AML-193 (cell line): ENCODE measurements around the gene STAT1.

Experiments used
- DNase-seq, 2 experiments: peaks; one replicate each; lab custom pipeline; 2025; lab: John Stamatoyannopoulos, UW

STAT1 gene

DNA sequence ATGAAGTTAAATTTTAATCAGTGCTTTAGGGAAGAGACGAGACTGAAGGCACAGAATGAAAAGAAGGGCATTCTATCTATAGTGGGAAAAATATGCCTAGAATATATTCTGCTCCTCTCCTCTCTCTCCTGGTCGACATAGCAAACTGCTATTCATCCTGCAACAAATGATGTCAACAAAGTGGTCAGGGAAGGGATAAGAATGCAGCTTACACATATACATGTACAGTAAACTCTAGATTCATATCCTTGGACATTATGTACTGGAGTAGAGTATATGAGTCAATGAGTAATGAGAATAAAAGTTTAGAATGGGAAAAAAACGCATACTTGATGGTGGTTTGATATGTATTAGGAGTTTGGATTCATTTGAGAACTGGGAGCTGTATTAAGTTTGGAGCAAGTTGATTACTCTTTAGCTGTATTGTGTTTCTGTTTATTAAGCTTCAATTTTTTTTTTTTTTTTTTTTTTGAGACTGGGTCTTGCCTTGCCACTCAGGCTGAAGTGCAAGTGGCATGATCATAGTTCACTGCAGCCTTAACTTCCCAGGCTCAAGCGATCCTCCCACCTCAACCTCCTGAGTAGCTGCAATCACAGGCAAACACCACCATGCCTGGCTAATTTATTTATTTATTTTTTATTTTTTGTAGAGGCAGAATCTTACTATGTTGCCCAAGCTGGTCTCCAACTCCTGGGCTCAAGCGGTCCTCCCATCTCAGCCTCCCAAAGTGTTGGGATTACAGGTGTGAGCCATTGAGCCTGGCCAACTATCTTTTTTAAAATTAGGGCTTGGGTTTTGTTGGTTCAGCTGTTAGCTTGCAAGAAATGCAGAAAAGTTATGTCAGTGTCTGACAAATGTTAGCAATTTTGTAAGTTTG, 53.8 kb downstream of the STAT1 start:
- DNase-seq = no peak

DNA sequence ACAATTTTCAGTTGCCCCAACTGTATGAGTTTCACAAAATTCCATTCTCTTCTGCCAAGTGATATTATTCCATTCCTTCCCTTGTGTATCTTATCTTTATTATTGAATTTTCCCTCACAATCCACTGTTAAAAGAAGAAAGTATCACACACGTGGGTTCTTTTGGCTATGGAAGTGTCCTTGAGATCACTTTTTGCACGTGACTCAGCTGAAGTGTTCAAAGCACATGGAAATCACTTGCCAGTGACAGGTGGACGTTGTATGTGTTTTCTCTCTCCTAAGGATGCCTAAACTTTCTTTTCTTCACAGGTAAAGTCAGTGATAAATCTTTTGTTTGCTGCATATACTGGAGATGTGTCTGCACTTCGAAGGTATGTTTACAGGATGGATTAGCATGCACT, 60.7 kb downstream of the STAT1 start:
- no peak for DNase-seq

DNA sequence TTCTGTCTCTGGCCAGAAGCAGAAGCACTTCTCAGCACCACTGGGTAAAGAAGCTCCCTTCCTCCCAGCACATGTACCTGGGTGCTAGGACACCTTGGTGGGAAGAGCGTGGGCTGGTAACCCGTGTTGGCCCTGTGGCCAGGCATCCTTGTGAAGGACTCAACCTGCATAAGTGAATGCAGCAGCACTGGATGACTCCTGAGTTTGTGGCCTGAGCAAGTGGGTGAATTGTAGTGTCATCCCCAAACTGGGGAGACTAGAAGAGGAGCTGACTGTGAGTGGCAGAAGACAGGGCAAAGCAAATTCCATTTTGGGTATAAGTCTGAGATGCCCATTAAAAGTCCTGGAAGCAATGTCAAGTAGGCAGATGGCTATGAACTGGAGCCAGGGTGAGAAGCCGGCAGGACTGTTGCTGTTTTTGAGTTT, 63.4 kb downstream of the STAT1 start:
- DNase-seq = no peak

DNA sequence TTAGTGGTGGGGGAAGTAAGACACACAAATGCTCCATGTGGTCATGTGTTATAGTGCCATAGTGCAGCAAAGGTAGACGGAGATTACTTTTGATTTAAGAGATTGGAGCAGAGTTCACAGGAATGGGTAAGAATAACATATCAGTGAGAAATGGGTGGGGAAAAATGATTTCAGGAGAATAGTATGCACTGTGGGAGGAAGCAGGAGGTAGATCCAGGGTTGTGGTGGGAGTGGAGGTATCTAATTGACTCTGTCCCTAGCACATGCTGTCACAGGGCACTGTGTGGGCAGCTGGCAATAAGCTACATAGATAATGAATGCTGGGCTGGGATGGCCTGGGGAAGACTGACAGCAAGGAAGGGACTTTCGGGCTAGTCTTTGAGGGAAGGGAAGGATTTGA, 65.3 kb downstream of the STAT1 start:
- no peak for DNase-seq

DNA sequence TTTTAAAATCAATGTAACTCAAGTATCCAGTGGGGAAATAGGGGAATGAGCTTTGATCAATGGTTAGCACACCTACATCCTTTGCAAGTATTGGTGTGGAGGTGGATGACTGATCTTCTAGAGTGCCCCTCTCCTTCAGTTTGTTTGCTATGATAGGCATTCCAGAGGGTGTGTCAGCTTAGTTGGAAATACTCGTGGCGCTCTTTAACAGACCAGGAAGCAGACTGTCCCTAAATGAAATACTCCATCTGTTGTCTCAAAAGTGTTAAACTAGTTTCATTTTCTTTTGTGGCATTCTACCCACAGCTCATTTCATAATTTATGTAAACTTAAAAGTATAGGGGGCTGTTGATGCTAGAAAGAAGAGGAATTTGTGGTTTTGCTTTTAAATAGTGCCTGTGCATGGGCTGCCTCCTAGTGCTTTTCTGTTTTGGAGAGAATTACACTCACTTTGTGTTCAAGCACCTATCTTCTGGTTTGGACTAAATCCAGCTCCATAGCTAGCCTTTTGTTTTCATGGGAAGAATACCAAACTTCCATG, 66.2 kb downstream of the STAT1 start:
- peak; percentile 53 to 71 for DNase-seq

DNA sequence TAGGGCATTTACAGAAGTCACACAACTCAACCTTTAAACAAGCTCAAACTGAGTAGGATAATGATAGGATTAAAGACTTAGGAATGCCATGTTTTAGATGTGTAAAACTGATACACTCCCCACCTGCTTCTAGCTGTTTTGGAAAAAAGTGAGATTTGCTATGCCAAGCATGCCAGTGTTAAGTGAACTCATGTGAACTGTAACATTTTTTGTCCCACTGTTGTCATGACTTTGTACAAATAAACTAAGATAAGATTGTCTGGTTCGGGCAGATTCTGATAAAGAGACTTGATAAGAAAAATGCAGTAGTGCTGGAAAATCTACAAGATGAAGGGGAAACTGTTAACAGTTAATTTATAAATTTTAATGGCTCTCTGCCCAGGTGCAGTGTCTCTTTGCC, 66.8 kb downstream of the STAT1 start:
- DNase-seq = no peak

DNA sequence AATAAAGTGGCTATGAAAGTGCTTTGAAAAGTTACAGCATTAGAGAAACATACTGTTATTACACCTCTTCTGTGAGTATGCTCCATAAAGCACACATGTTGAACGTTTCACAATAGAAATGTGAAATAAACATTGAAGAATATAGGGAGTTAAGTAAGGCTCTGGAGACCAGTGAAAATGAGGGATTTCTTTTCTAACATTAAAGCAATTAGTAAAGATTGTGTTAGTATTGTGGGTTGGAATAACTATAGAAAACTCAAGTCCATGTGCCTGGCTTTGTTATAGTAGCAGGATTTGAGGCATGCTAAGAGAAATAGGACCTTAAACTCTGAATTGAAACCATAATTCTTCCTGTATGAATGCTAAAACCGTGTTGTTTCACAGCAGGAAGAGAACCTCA, 70.3 kb downstream of the STAT1 start:
- DNase-seq = no peak

DNA sequence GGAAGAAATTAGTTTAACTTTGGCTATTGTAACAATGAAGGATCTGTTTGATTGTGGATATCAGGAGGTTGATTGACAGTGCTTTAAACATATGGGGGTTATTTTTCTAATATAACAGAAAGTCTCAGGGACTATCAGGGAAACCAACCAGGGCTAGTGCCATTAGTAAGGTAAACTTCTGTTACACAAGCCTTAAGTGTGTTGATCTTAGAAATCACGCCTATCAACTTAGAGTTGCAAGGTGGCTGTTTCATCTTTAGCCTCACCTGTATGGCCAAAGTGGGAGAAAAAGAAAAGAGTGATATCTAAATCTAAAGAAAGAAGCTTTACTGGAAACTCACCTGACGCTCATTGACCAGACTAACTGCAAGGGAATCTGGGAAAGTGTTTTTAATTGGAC, 71.3 kb downstream of the STAT1 start:
- no peak for DNase-seq

DNA sequence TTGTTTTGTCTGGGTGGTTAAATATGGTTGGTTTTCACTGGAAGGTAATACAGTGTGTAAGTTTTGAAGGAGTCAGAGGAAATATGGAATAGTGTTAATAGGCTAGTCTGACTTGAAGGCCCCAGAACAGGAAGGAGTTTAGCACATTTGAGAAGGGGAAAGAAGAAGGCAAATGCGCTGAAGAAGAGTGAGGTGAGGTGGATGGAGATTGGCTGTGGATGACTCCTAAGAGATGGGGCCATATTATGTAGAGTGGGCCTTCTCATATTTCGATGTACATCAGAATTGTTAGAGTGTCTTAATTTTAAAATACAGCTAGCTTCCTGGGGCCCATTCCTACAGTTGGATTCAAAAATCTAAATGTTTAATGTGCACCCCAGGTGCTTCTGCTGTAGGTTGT, 72.4 kb downstream of the STAT1 start:
- no peak for DNase-seq

DNA sequence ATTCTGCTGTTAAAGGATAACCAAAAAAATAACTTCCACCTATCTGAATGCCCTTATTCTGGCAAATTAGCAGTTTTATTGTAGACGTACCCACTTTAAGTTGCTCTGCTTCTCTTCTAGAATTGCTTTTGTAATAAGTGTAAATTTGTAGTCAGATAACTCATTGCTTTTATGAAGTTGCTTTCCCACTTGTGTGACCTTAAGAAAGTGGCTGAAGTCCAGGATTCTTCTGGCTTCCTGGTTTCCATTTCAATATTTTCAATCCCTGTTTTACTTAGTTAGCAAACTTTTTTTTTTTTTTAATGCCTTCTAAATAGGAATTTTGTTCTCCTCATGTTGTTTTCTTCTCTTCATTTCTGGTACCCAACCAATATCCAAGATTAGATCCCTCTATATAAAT, 73.5 kb downstream of the STAT1 start:
- DNase-seq = no peak

DNA sequence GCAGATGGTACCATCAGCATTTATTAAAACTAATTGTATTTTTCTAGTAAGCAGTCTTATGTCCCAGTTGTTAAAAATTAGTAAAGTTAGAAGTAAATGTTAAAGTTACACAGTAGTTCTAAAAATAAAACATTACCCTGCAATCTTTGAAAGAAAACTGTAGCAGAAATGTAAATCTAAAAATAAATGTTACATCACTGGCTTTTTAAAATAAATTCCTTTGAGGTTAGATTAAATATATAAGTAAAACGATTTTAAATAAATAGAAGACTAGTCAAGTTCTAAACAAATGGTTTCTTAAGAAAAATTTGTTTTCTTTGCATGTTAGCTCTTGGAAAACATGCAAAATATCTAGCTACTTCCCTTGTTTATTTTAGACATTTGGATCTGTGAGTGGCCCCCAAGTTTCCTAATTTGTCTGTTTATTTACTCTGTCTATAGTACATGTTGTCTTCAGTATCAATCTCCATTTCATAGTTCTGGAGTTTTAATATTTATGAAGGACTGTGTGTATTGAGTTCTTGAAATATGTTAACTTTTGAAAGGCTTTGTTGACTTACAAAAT, 75.1 kb downstream of the STAT1 start:
- no peak for DNase-seq

DNA sequence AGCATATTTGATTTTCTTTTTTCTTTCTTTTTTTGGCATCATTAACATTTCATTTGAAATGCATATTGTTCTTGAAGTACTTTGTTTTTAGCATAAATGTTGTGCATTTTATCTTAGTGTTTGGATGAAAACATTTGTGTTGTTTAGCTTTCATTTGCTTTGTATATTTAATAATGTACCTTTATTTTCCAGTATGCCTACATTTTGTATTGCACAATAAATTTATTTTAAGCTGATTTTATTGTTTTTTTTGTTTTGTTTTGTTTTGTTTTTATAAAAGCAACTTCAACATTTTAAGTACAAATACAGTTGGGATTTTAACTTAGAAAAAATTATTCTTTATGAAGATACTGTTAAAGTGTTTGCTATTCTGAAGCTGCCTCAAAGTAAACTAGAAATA, 78.9 kb downstream of the STAT1 start:
- no peak for DNase-seq

DNA sequence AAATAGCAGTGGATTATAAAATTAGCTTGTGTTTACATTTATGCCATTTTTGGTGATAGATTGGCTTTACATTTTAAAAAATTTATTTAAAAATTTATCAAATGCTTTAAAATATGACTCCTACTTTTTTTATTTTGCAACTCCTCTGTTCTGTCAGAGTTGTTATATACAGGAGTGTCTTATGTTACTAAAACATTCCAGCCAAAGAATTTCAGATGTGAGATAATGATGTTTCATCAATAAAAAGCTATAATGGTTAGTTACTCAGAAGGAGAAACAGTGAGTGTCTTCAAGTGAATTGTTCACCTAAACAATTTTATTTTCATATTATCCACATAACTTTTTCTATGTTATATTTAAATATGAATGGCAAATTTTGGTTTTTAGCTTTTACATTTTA, 80.6 kb downstream of the STAT1 start:
- no peak for DNase-seq

DNA sequence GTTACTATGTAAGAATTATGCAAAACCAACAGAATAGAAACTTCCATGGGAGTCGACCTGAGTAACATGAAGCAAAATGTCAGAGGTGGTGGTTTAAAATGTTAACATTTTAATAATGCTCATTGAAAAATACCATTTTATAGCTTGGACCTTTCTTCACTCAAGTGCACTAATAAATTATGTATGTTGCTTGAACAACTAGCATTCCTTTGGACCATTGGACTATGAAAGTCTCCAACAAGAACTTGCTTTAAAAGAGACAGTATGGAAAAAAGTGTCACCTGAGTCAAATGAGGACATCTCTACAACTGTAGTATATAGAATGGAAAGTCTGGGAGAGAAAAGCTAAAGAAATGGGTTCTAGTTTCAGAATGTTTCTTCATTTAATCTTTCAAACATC, 81.5 kb downstream of the STAT1 start:
- DNase-seq = no peak

DNA sequence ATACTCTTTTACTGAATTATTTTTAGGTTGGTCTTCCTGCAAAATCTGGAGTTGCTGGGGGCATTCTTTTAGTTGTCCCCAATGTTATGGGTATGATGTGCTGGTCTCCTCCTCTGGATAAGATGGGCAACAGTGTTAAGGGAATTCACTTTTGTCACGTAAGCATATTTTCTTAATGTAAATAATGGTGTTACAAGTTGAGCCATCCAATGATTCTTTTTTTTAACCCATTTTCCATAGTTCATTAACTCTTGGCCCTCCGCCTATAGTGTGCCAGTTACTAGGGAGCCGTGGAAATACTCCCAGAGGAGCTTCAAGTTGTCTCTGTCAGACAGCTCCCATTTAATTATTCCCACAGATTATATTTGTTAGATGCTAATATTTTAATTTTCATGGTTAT, 83.6 kb downstream of the STAT1 start:
- no peak for DNase-seq

DNA sequence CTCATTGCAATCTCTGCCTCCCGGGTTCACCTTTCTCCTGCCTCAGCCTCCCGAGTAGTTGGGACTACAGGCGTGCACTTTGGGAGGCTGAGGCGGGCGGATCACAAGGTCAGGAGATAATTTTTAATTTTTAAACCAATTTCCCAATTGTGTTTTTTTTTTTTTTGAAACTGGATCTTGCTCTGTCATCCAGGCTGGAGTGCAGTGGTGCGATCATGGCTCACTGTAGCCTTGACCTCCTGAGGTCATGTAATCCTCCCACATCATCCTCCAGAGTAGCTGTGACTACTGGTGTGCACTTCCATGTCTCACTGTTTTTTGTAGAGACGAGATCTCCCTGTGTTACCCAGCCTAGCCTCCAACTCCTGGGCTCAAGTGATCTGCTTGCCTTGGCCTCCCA, 84.1 kb downstream of the STAT1 start:
- DNase-seq = no peak

DNA sequence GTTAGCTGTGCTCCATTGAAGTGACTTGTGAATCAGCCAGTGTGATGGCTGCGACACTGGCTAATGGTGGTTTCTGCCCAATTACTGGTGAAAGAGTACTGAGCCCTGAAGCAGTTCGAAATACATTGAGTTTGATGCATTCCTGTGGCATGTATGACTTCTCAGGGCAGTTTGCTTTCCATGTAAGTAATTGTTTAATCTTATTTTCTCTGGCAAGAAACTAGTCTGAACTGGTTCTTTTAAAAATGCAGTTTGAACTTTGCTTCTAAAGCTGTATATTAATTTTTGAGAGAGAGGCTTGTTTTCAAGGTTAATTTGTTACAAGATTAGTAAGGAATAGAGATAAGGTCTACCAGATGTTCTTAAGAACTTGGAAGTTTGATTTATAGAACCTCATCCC, 86.7 kb downstream of the STAT1 start:
- DNase-seq = no peak

DNA sequence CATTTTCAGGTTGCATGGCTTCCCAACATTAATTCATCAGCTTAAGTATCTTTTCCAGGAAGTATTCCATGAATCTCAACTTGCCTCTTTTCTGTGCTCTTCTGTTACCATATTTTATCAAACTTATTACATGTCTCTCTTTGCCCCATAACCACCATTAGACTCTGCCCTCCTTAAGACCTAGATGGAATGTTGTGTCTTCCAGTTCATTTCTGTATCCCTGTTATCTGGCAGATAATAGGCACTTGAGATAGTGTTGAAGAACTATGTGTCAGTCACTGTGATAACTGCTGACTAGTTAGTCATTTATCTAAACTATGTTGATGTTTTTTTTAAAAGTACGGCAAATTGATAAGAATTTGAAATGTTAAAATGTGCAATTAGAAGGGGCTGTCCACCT, 91.6 kb downstream of the STAT1 start:
- no peak for DNase-seq

DNA sequence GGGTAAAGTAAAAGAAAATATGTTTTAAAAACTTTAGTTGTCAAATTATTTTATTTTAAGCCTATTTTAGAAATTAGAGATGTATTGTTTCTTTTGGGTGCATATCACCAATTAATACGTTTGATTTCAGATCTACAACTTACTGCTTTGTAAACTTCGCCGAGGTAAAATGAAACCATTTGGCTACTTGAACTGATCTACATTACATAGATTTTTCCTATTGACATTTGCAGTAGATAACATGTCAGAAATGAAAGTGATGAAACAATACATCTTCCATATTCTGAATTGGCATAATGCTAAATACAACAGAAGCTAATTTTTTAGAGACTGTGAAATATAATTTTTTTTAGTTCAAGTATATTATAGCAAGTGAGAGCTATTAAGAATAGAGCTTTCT, 93.9 kb downstream of the STAT1 start:
- no peak for DNase-seq
